Vagina (tissue), 2 donors: ENCODE results near the gene MYO15B. TPM values are rescaled to one million over a fixed set of nuclear protein-coding genes. Genes with fewer than 3 reads are reported as not detected.

Experiments used
- DNase-seq, 2 donors: peaks; one replicate each; pipeline ENCODE4 v3.0.0-alpha.2; 2017; ENCODE audit errors: extremely low spot score in 2 of 2
- H3K27ac ChIP-seq: fragments of 200-600 bp; sonication (generic); one replicate; pipeline ENCODE4 v1.5.1; 2019
- H3K27me3 ChIP-seq: fragments of 200-600 bp; sonication (generic); one replicate; pipeline ENCODE4 v1.5.1; 2019
- H3K36me3 ChIP-seq, 2 donors: fragments of 200-600 bp; sonication (generic); one replicate each; pipeline ENCODE4 v1.5.1; 2017 to 2019
- H3K4me1 ChIP-seq: fragments of 200-600 bp; sonication (generic); one replicate; pipeline ENCODE4 v1.5.1; 2019
- H3K4me3 ChIP-seq, 2 donors: fragments of 200-600 bp; sonication (generic); 1 replicate in 1 of 2; 2 replicates in 1 of 2; pipeline ENCODE4 v1.5.1; 2016 to 2019
- H3K9me3 ChIP-seq: fragments of 200-600 bp; sonication (generic); one replicate; pipeline ENCODE4 v1.5.1; 2019
- POLR2A ChIP-seq, 2 donors: fragments of 450-650 bp; IDR thresholded peaks; one replicate each; pipeline ENCODE4 v1.6.1; 2017; ENCODE audit warnings: antibody characterized with exemption in 2 of 2, mild to moderate bottlenecking in 2 of 2, moderate library complexity in 2 of 2
- POLR2AphosphoS5 ChIP-seq, 2 donors: sonication (generic); formaldehyde crosslinking; IDR thresholded peaks; one replicate each; pipeline ENCODE4 v1.9.0; 2017; ENCODE audit warnings: antibody characterized with exemption in 2 of 2, mild to moderate bottlenecking in 2 of 2, low read depth in 1 of 2; ENCODE audit not compliant: insufficient read depth in 1 of 2
- intact Hi-C: fragments of 100-400 bp; cut with DNase I; formaldehyde crosslinking; loops from one replicate; pipeline ENCODE4 v1.15.1; 2023
- total RNA-seq: library from RNA; depleted of rRNA; stranded (reverse); fragments of >200 nt; gene quantifications from one replicate; pipeline ENCODE4 v1.2.3, GENCODE V29; 2016
- TF ChIP-seq, protein P1 (sequence below), 3 experiments: fragments of 450-650 bp in 2 of 3; fragments of 200-600 bp in 1 of 3; sonication (generic) in 1 of 3; IDR thresholded peaks; one replicate each; pipeline ENCODE4 v1.5.1; 2017 to 2019; ENCODE audit warnings: antibody characterized with exemption in 3 of 3, mild to moderate bottlenecking in 2 of 3, moderate library complexity in 2 of 3

The MYO15B gene
- total RNA-seq, 1 donor from 2014 or later = 160 TPM

DNA sequence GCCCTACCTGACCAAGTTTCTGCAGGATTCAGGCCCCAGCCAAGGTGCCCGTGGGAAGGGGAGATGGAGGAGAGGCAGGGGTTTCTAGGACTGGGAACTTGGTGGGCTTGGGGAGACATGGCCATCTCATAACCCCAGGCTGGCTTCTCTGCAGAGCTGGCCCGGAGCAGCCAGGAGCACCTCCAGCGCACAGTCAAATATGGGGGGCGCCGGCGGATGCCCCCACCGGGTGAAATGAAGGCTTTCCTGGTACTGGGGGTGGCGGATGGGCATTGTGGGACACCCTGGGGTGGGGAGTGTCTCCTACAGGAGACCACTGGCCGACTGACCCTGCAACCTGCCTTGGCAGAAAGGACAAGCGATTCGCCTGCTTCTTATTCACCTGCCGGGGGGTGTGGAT, 36.4 kb downstream of the MYO15B start:
- Histone ChIP-seq H3K36me3 (peaks cover 0 to 39% of the 10 kb centered on the region in 2 donors), H3K4me3 (no peak overlapping the region), H3K9me3 (no peaks in the 10 kb centered on the region), H3K4me1 (no peaks in the 10 kb centered on the region), H3K27ac (no peak overlapping the region), H3K27me3 (no peaks in the 10 kb centered on the region)
- TF ChIP-seq POLR2AphosphoS5 (IDR thresholded peaks at IDR 0.05; ENCODE audit: insufficient read depth in 1 of 2, low read depth in 1 of 2) = no peak
- no peak for TF ChIP-seq POLR2A (IDR thresholded peaks at IDR 0.05)
- TF ChIP-seq, protein P1, sequence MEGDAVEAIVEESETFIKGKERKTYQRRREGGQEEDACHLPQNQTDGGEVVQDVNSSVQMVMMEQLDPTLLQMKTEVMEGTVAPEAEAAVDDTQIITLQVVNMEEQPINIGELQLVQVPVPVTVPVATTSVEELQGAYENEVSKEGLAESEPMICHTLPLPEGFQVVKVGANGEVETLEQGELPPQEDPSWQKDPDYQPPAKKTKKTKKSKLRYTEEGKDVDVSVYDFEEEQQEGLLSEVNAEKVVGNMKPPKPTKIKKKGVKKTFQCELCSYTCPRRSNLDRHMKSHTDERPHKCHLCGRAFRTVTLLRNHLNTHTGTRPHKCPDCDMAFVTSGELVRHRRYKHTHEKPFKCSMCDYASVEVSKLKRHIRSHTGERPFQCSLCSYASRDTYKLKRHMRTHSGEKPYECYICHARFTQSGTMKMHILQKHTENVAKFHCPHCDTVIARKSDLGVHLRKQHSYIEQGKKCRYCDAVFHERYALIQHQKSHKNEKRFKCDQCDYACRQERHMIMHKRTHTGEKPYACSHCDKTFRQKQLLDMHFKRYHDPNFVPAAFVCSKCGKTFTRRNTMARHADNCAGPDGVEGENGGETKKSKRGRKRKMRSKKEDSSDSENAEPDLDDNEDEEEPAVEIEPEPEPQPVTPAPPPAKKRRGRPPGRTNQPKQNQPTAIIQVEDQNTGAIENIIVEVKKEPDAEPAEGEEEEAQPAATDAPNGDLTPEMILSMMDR (IDR thresholded peaks at IDR 0.05) = no peak
- DNase-seq = no peak
- intact Hi-C loops = no loop called here

DNA sequence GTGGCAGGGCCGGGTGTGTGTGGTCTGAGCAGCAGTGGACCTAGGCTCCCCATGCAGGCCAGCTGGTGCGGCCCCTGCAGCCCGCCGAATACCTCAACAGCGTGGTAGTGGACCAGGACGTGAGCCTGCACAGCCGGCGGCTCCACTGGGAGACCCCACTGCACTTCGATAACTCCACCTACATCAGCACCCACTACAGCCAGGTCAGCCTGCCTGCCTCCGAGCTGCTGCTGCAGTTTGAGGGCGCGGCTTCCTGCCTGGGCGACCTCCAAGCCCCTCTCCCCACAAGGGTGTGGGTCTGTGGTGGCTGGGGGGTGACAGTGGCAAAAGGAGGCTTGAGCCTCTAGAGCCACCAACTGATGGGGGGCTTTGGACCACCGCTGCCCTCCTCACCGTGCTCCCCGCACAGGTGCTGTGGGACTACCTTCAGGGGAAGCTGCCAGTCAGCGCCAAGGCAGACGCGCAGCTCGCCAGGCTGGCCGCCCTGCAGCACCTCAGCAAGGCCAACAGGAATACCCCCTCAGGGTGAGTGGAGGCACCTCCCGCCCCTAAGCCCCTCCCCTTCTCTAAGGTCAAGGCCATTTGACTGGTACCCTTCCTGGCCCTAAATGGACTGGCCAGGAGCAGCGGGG, 37.2 kb downstream of the MYO15B start:
- DNase-seq = no peak
- H3K4me1 ChIP-seq = no peaks in the 10 kb centered on the region
- H3K27me3 ChIP-seq = no peaks in the 10 kb centered on the region
- intact Hi-C loops = no loop called here
- H3K9me3 ChIP-seq = no peaks in the 10 kb centered on the region
- H3K27ac ChIP-seq = no peak overlapping the region
- TF ChIP-seq POLR2AphosphoS5 (IDR thresholded peaks at IDR 0.05; ENCODE audit: insufficient read depth in 1 of 2, low read depth in 1 of 2) (no peak), POLR2A (IDR thresholded peaks at IDR 0.05) (no peak)
- TF ChIP-seq, protein P1 (IDR thresholded peaks at IDR 0.05) = no peak
- peaks cover 0 to 30% of the 10 kb centered on the region in 2 donors for H3K36me3 ChIP-seq
- no peak overlapping the region for H3K4me3 ChIP-seq

DNA sequence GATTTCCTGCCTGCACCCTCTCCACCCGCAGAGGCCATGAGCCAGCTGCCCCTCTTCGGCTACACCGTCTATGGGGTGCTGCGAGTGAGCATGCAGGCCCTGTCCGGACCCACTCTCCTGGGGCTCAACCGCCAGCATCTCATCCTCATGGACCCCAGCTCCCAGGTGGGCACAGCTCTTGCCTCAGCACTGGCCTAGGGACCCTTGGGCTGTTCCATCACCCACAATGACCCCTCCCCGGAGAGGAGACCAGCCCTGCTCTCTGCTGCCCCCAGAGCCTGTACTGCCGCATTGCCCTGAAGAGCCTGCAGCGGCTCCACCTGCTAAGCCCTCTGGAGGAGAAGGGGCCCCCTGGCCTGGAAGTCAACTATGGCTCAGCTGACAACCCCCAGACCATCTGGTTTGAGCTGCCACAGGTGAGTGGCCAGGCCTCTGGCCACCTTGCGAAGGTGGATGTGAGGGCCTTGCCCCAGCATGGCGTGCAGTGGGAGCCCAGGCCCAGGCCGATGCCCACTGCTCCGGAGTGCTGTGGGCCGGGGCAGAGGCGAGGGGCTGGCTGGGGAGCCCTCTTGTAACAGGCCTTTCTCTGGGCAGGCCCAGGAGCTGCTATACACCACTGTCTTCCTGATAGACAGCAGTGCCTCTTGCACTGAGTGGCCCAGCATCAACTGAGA, 38.4 kb downstream of the MYO15B start:
- no peak for TF ChIP-seq POLR2AphosphoS5 (IDR thresholded peaks at IDR 0.05; ENCODE audit: insufficient read depth in 1 of 2, low read depth in 1 of 2)
- TF ChIP-seq, protein P1 (IDR thresholded peaks at IDR 0.05) = peak in 1 of 3 experiments; percentile 8
- intact Hi-C loops = no loop called here
- no peak for DNase-seq
- no peaks in the 10 kb centered on the region for H3K4me1 ChIP-seq
- H3K36me3 ChIP-seq = peaks cover 0 to 22% of the 10 kb centered on the region in 2 donors
- no peaks in the 10 kb centered on the region for H3K9me3 ChIP-seq
- no peak overlapping the region for H3K4me3 ChIP-seq
- H3K27me3 ChIP-seq = no peaks in the 10 kb centered on the region
- H3K27ac ChIP-seq = no peak overlapping the region

DNA sequence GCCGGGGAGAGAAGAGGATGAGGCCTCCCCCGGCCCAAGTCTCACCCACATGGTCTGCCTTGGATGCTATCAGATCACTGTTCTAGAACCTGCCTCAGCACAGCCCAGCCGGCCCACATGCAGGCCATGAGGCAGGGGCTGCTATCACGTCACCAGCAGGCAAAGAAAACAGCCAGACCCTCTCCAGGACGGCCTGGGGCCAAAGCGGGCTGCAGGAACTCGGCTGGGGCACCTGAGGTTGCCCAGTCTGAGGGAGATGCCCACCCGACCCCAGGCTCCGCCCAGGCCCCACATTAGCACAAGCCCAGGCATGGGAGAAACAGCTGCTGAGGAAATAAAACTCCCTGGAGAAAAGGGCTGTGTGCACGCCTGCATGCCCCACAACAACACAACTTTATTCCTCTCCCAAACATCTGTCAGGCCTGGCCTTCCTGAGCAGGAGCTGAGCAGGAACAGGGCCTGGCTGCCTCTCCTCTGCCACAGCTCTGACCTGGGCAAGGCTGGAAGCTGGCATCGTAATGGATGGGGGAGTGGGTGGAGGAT, 39.0 kb downstream of the MYO15B start:
- Histone ChIP-seq H3K27me3 (no peaks in the 10 kb centered on the region), H3K4me1 (no peaks in the 10 kb centered on the region), H3K27ac (no peak overlapping the region), H3K4me3 (no peak overlapping the region), H3K9me3 (no peaks in the 10 kb centered on the region), H3K36me3 (peaks cover 0 to 22% of the 10 kb centered on the region in 2 donors)
- intact Hi-C loops = no loop called here
- TF ChIP-seq POLR2AphosphoS5 (IDR thresholded peaks at IDR 0.05; ENCODE audit: insufficient read depth in 1 of 2, low read depth in 1 of 2) (no peak), POLR2A (IDR thresholded peaks at IDR 0.05) (no peak)
- TF ChIP-seq, protein P1 (IDR thresholded peaks at IDR 0.05) = no peak
- no peak for DNase-seq

DNA sequence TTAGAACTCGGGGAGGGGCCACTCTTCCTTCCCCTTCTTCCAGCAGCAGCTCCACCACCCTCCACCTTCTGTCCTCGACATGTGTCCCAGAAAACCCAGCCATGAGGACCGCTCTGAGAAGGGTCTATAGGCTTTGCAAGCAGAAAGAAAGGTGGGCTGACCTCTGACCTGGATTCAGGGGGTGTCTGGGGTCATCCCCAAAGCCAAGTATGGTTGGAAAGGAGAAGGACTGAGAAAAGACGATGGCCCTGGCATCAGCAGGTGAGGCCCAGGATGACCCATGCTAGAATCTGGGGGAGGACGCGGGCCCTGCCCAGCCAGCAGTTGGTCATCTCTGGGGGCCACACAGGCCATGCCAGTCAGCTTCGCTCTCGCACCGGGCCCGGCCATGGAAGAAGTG, 39.5 kb downstream of the MYO15B start:
- Histone ChIP-seq H3K36me3 (peaks cover 0 to 22% of the 10 kb centered on the region in 2 donors), H3K4me1 (no peaks in the 10 kb centered on the region), H3K4me3 (no peak overlapping the region), H3K9me3 (no peaks in the 10 kb centered on the region), H3K27ac (no peak overlapping the region), H3K27me3 (no peaks in the 10 kb centered on the region)
- no peak for DNase-seq
- TF ChIP-seq POLR2A (IDR thresholded peaks at IDR 0.05) (no peak), POLR2AphosphoS5 (IDR thresholded peaks at IDR 0.05; ENCODE audit: insufficient read depth in 1 of 2, low read depth in 1 of 2) (no peak)
- TF ChIP-seq, protein P1 (IDR thresholded peaks at IDR 0.05) = no peak
- intact Hi-C loops = no loop called here
